ENCODE results near the gene PDE6G.

The PDE6G gene

DNA sequence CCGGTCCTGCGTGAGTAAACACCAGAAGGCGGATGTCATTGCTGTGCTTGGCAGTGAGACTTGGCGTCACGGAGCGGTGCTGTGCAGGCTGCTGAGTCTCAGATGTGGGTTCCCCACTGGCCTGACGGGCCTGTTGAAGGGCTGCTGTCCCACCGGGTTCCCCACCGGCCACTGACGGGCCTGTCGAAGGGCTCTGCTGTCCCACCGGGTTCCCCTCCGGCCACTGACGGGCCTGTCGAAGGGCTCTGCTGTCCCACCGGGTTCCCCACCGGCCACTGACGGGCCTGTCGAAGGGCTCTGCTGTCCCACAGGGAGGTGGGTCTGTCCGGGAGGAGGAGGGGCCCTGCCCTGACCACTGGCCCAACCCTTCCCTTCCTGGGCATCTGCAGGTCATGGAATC lies 30.3 kb upstream of the PDE6G start:
- no peak for DNase-seq

DNA sequence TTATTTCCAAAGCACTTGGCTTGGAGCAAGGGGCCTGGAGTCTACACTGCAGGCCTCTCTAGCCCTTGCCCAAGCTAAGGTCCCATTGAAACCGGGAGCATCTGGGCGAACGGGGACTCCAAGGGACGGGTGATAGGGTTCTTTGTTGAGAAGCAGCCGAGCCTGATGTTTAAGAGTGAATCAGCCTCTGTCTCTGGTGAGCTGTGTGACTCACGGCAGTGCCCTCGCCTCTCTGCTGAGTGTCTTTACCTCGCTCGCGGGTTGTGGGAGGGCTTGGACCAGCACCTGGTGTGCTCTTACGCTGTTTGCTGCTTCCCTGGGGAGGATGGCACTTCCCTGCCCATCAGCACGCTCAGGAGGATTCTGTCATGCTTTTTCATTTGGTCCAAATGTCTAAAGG lies 28.8 kb upstream of the PDE6G start:
- no peak for DNase-seq

DNA sequence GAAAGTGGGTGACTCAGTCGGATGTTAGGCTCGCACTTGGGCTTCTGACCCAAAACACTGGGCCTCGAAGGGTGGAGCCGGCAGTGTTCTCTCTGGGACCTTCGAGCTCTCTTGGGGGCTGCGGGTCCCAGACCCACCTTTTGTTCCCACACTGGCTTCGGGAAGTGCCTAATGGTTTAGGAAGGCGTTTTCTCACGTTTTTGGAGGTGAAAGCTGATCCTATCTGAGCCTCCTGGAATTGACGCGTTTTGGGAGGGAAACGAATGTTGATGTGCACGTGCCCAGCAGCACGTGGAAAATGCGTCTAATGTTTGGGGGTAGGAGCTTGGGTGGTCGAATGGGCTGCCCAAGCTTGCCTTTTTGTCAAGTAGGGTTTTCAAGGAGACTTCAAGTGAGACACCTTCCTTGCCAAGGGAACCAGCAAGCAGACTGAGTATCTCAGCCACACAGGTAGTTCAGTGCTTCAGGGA lies 28.1 kb upstream of the PDE6G start:
- no peak for DNase-seq

DNA sequence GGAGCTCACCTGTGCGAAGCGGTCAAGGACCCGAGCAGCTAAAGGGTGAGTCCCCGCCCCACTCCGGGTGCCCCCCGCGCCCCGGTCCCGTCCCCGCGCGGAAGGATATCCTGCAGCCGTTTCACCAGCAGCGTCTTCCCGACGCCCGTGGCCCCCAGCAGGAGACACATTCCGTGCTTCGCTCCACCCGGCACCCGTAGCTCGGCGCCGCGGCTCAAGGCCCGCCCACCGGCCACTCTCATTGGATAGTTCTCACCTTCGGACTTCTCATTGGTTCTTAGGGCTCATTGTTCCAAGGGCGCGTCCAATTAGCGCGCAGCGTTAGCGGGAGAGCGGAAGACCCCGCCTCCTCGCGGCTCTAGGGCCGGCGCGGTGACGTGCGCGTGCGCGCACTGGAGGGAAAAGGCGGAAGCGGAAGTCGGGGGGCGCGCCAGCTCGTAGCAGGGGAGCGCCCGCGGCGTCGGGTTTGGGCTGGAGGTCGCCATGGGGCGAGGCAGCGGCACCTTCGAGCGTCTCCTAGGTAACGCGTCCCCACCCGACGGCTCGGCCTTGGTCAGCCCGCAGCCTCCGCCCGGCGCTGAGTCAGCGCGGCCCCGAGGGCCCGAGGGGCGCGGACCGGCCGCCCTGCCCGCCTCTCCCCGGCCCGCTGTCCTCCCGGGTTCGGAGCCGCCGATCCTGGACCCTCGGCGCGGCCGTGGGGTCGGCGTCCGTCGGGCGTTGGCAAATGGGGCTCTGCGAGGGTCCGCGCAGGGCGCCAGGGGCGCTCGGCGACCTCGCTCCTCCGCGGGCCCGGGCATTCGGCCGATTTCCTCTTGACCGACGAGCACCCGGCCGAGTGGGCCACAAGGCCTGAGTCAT lies 27.5 kb upstream of the PDE6G start, which contains the start of the genes ARL16 and HGS:
ARL16 (minus strand) TSS at position 214 of the 858 bp plus-strand sequence; CDS start at position 170, 44 bp downstream.
HGS (plus strand) TSS at position 428 of the 858 bp plus-strand sequence; CDS start at position 484, 56 bp downstream.
- DNase-seq: peak; percentile 99

DNA sequence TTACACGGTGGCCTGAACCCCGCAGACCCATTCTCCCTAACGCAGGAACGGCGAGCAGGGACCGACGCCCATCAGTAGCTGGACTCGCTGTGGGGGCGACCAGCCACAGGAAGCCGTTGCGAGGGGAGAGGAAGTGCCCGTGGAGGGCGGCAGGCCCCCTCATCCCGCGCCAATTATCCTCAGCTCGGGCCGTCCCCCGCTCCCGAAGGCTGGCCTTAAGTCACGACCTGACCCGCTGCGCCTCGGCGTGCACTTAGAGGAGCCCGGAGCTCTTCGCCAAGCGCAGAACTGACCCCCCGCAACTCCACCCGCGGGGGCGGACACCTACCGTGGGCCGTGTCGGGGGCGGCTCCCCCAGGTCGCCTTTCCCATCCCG lies 26.9 kb upstream of the PDE6G start:
- no peak for DNase-seq

DNA sequence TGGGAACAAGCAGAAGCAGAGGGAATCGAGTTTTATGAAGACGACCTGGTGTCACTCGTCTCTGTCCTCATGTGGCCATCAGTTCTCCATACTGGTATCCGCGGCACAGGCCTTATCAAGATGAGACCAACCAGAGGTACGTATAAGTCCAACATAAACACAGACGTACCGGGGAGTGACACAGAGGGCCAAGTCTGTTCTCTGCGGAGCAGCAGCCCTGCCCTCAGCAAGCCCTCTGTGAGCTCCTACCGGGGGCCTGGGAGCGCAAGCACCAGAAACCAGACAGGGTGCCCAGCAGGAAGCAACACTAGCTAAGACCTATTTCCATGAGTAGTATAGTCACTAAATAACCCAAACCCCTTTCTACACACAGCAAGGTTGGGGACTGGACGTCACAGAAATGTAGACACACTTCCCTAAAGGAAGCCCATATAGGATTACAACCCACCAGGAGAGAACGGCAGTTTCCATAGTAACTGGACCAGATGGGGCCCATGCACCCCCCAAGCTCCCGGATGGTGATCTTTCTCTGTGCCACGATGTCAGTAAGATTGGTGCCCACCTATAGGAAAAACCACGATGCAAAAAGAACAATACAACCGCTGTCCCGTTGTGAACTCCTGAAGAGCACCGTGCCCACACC lies 26.3 kb upstream of the PDE6G start:
- no peak for DNase-seq

DNA sequence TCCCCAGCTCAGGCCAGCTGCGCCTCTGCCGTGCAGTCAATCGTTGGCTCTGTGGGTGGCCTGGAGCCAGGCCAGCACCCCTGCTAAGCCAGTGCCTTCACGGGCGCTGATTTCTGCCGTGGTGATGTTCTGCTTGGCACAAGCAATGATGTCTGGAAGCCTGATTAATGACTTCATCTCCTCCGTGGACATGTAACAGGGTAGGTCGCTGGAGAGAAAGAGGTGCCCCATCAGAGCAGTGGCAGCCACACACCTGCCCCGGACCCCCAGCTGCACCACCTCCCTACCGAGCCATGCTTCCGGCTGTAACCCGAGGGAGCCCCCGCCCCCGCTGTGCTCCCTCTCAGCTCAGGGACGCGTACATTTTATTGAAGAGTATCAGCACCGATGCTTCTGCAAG lies 25.3 kb upstream of the PDE6G start:
- DNase-seq: peak; percentile 93

DNA sequence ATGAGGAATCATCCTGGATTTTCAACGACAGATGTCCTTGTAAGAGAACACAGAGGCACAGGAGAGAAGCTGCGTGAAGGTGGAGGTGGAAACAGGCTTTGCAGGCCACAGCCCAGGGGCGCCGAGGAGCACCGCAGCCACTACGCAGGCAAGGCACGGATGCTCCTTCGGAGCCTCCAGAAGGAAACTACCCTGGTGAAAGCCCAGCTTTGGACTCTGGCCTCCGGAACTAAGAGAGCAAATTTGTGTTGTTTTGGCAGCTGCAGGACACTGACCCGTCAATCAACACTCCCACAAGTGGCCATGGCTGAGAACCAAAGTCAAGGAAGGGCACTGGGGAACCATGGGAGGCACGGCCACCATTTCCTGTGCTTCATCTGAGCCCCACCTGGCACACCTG lies 23.8 kb upstream of the PDE6G start:
- no peak for DNase-seq

DNA sequence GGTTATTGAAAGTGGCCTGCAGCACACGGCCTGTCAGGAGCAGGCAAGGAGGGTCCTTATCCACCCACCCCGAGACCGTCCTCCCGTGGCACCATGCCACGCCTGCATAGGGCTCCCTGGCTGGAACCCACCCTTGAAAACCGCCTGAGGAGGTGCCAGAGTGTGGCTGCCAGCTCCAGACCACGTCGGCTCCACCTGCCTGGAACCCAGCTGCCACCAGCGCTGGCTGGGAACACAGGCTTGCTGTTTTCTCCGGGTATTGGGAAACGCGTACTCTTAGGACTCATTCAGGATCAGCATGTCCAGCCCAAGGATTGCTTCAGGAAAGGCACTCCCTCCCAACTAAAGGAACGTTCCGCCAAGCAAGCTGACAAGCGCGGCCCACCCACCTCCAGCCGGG lies 20.6 kb upstream of the PDE6G start:
- DNase-seq: no peak

DNA sequence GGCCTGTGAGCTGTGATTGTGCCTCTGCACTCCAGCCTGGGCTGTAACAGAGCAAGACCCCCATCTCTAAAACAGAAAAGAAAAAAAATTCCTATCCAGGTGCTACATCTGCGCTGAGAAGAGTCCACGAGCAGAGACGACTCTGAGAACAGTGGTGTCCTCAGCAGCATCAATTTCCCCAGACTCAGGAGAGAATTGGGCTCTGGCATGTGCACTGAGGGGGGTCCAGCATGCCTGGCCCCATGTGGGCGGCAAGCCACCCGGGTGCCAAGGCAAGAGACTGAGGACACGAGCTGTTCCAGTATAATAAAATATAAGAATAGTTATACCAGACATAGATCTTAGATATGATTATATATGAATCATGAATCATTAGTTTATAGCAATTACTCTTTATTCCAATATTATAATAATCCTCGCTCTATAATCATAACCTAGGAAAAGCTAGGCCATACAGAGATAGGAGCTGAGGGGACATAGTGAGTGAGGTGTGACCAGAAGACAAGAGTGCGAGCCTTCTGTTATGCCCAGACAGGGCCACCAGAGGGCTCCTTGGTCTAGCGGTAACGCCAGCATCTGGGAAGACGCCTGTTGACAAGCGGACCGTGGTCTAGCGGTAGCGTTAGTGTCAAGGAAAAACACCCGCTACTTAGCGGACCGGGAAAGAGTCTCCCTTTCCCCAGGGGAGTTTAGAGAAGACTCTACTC lies 19.3 kb upstream of the PDE6G start:
- peak; percentile 20 for DNase-seq

DNA sequence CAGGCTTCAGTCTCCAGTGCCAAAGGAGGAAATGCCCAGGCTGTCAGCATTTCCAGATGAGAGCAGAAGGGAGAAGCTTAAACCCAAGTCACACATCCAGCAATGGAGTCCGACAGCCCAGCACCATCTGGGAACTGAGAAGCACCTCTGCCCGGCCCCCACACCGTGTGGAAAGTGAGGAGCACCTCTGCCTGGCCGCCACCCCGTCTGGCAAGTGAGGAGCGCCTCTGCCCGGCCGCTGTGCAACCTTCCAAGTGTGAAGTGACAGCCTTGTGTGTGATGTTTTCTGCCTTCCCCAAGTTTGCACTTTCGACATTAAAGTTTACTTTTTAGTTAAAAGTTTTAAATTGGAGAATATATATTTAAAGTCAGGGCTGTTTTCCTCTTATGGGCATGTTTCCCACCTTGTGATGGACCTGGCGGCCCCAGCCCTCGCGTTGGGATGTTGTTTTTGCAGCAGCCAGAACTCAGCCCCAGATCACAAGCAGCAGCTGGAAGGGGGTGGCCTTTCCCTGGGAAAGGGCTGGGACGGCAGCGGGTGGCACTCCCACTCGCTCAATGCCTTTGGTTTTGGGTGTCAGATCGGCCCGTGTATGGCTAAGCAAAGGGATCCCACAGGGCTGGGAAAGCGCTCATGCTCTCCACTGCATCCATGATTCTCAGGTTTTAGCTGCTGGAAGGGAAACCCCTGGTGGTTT lies 17.4 kb upstream of the PDE6G start:
- DNase-seq: no peak

DNA sequence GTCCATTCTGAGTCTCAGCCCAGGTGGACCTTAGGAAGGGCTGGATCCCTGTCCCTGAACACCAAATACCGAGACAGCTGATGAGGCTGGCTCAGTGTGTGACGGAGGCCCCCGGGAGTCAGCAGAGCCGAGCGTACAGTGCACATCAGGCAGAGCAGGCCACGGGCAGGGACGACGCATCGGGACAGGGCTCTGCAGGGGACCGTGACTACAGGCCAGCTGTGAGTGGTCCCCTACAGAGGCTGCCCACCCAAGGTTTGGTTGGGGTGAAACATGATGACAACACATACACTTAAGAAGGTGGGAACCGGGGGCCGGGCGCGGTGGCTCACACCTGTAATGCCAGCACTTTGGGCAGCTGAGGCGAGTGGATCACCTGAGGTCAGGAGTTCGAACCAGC lies 16.6 kb upstream of the PDE6G start:
- DNase-seq: no peak

DNA sequence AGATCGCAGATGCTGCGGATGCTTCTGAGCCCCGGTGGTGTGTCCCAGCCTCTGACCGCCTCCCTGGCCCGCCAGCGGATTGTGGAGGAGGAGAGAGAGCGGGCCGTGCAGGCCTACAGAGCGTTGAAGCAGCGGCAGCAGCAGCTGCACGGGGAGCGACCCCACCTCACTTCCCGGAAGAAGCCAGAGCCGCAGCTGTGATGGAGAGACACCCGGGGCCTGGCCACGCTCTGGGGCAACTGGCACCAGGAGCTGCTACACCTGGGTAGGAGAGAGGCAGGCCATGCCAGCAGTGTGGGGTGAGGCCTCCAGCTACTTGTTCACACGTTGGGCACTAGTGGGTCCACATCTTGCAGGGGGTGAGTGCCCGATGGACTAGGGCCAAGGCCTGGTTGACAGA lies 16.2 kb upstream of the PDE6G start:
- no peak for DNase-seq

DNA sequence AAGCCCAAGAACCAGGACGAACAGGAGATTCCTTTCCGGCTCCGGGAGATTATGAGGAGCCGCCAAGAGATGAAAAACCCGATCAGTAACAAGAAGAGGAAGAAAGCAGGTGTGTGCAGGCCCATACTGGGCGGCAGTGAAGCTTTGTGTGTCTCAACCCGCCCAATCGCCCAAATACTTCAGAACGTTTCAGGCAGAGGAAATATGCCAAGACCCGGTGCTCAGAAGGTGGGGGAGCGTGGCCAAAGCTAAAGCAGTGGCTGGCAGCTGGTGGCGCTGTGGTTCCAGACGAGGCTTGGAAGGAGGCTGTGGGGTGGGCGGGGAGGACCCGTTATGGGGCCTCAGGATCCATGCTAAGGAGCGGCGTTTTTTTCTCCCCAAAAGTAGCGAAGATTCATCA lies 11.4 kb upstream of the PDE6G start:
- DNase-seq: no peak

DNA sequence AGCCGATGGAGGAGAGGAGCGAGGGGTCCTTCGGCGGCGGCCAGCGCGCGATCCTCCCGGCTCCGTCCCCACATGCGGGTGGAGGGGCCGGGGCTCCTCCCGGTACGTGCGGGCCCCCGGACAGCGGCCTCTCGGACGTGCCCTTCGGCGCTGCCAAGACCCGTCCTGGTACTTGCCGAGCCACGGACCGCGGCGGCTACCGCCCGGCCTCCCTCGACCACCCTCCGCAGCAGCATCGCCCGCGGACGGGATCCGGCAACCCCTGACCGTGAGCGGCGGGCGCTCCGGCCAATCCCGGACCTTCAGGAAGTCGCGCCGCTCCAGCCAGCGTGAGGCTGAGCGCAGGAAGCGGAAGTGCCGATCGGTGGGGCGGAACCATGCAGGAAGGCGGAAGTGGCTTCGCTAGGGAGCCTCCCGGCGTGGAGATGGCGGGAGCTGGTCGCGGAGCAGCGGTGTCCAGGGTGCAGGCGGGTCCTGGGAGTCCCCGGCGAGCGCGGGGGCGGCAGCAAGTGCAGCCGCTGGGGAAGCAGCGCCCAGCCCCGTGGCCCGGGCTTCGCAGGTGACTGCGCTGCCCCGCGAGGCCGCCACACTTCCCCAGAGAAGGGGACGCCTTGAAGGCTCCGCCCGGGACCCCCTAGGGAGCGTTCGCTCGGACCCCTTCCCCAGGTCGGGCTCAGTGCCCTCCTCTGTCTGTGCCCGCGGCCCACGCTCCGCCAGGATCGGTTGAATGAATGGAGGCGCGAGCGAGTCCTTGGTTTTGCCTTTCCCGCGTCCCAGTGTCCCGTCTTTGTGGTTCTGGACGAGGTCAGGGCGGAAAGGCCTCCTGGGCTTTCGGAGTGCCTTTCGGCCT lies 10.2 kb upstream of the PDE6G start, which contains the start of the genes CCDC137 and OXLD1:
CCDC137 (plus strand) TSS at position 396 of the 850 bp plus-strand sequence; CDS start at position 426, 30 bp downstream.
OXLD1 (minus strand) TSS at position 264 of the 850 bp plus-strand sequence; CDS start at position 236, 28 bp downstream.
- DNase-seq: peak; percentile 96

DNA sequence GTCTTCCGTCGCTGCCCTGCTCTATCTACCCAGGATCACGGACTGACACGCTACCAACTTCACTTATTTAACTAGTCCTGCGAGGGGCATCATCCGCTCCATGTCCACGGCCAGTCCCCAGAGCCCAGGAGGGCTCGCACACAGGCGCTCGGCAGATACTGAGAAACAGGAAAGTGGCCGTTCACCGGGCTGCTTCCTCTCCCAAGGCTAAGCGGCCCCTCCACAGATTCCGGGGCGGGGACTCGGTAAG lies 9.7 kb upstream of the PDE6G start:
- no peak for DNase-seq

DNA sequence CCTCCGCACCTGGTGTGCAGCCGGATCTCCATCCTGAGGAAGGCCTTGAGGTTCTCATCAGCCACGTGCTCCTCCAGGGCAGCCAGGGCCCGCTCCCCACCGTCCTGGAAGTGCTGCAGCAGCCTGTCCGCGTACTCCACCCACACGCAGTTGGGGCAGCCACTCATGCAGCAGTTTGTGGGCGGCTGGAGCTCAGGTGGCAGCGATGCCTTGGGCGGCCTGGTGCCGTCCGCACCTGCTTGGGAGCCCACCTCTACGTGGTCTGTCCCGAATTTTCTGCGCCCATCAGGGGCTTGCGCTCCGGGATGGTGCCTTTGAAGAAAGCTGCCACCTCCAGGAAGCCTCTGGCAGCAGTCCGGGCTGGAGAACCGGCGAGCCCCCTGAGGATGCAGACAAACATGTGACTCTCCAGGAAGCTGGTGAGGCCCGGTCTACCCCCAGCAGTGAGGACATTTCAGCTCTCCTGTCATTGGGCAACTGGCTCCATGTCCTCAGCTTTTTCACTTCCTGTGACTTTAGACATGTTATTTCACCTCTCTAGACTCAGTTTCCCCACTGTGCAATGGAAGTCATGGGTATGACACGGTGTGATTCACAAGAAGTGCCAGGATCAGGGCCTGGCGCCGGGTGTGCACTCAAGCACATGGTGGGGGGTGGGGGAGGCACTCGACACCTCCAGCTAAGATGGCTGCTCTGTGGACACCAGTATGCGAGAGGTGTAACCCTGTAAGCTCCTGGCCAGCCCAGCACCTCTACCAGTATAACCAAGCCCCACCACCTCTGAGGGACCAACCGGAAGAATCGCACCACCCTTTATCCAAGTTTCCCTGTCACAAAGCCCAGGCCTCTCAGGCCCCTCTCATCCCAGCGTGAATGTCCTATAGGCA lies 9.1 kb upstream of the PDE6G start:
- DNase-seq: peak; percentile 9

DNA sequence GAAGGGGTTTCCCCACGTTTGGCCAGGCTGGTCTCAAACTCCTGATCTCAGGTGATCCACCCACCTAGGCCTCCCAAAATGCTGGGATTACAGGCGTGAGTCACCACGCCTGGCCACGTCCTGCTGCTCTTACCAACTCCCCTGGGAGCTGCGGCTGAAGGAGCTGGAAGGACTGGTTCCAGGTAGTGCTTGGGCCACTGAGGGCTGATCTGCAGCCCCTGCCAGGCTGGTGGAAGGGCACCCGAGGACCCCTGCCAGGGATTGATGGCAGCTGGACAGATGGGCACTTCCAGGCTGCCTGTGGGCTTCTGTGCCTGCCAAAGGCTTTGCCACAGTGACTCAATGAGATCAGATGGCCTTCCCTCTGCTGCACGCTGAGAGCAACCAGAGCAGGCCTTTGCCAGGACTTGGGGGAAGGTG lies 7.7 kb upstream of the PDE6G start:
- no peak for DNase-seq

DNA sequence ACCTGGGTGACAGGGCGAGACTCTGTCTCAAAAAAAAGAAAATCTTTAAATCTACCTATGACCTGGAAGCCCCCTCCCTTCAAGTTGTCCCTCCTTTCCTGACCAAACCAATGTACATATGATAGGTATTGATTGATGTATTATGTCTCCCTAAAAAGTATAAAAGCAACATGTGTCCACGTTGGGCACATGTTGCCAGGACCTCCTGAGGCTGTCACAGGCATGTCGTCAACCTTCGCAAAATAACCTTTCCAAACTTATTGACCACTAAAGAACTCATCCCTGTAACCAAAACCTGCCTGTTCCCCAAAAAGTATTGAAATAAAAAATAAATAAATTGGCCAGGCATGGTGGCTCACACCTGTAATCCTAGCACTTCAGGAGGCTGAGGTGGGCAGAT lies 5.7 kb upstream of the PDE6G start:
- DNase-seq: no peak

DNA sequence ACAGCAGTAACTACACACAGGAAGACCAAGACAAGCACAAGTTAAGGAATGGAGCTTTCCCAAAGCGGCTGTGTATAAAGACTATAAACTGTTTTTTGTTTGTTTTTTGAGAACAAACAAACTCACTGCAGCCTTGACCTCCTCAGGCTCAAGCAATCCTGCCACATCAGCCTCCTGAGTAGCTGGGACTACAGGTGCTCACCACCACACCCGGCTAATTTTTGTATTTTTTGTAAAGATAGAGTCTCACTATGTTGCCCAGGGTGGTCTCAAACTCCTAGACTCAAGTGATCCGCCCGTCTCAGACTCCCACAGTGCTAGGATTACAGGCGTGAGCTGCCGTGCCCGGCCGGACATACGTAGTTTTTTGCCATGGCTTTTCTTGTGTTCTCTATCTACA lies 4.1 kb upstream of the PDE6G start:
- DNase-seq: no peak

DNA sequence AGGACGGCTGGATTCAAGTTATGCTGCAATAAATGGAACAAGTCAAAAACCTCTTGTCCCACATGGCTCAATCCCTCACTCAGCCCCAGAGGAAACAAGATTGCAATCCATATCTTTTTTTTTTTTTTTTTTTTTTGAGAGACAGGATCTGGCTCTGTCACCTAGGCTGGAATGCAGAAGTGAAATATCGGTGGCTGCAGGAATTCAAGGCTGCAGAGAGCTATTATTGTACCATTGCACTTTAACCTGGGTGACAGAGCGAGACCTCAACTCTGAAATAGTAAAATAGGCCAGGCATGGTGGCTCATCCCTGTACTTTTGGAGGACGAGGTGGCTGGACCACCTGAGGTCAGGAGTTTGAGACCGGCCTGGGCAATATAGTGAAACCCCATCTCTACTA lies 2.7 kb upstream of the PDE6G start:
- DNase-seq: no peak

Data from COR-L47 (cell line).